Measurements from ENCODE around the gene HELZ. TPM values are rescaled to one million over a fixed set of nuclear protein-coding genes. Genes with fewer than 3 reads are reported as not detected.

The HELZ gene
- total and polyA plus RNA-seq, 4 donors: 3.8 to 69.2 (median 25.7) TPM

- peaks cover 1 to 14% (median 4%) of the 10 kb centered on the region in 4 donors for H3K4me1 ChIP-seq (ENCODE audit: control insufficient read depth in 4 of 4, insufficient read depth in 4 of 4, low read length in 3 of 4)
- no peak for DNase-seq (ENCODE audit: low spot score)
- H3K4me3 ChIP-seq (ENCODE audit: low read depth in 1 of 3, low read length in 3 of 3): no peak overlapping the region
- no peak overlapping the region for H3K9ac ChIP-seq (ENCODE audit: low read depth in 1 of 2, low read length in 2 of 2)
- H3K27me3 ChIP-seq (ENCODE audit: control insufficient read depth in 4 of 4, insufficient read depth in 4 of 4, low read length in 3 of 4): no peaks in the 10 kb centered on the region
- no peak for TF ChIP-seq FOXA2 (IDR thresholded peaks at IDR 0.05)
- TF ChIP-seq HNF4G (IDR thresholded peaks at IDR 0.05): no peak
- TF ChIP-seq ZBTB33 (IDR thresholded peaks at IDR 0.05): no peak
- no peak for TF ChIP-seq HNF4A (conservative IDR thresholded peaks at IDR 0.05)
- no peak for TF ChIP-seq ATF3 (IDR thresholded peaks at IDR 0.05)
- TF ChIP-seq CTCF (IDR thresholded peaks at IDR 0.05; ENCODE audit: low read depth, low read length, missing input control): no peak
- no peak for TF ChIP-seq JUND (IDR thresholded peaks at IDR 0.05)
- TF ChIP-seq NR2F2 (IDR thresholded peaks at IDR 0.05): no peak
- no peak for TF ChIP-seq RXRA (IDR thresholded peaks at IDR 0.05)
- no peak for TF ChIP-seq YY1 (IDR thresholded peaks at IDR 0.05)
- no peak for TF ChIP-seq SP1 (IDR thresholded peaks at IDR 0.05)
- TF ChIP-seq GABPA (IDR thresholded peaks at IDR 0.05 in 1 of 2, conservative IDR thresholded peaks at IDR 0.05 in 1 of 2): no peak
- TF ChIP-seq REST (IDR thresholded peaks at IDR 0.05): no peak
- TF ChIP-seq MAX (IDR thresholded peaks at IDR 0.05): no peak
- no peaks in the 10 kb centered on the region for H3K9me3 ChIP-seq (ENCODE audit: control insufficient read depth in 4 of 4, low read length in 3 of 4)
- H3K27ac ChIP-seq (ENCODE audit: low read depth in 1 of 2, low read length in 2 of 2): no peak overlapping the region
- peaks cover 0 to 22% (median 10%) of the 10 kb centered on the region in 4 donors for H3K36me3 ChIP-seq (ENCODE audit: control insufficient read depth in 4 of 4, insufficient read depth in 3 of 4, low read depth in 1 of 4, low read length in 3 of 4)
- 96% methylated on average over 1 of the region's 1 CpG for WGBS
These were observed 119.1 kb downstream of the HELZ start for GRCh38 chr17:67125924-67126323.

- Histone ChIP-seq H3K4me3 (ENCODE audit: low read depth in 1 of 3, low read length in 3 of 3) (no peak overlapping the region), H3K27me3 (ENCODE audit: control insufficient read depth in 4 of 4, insufficient read depth in 4 of 4, low read length in 3 of 4) (no peaks in the 10 kb centered on the region), H3K27ac (ENCODE audit: low read depth in 1 of 2, low read length in 2 of 2) (no peak overlapping the region), H3K9ac (ENCODE audit: low read depth in 1 of 2, low read length in 2 of 2) (no peak overlapping the region), H3K9me3 (ENCODE audit: control insufficient read depth in 4 of 4, low read length in 3 of 4) (no peaks in the 10 kb centered on the region), H3K4me1 (ENCODE audit: control insufficient read depth in 4 of 4, insufficient read depth in 4 of 4, low read length in 3 of 4) (peaks cover 1 to 14% (median 4%) of the 10 kb centered on the region in 4 donors), H3K36me3 (ENCODE audit: control insufficient read depth in 4 of 4, insufficient read depth in 3 of 4, low read depth in 1 of 4, low read length in 3 of 4) (peaks cover 0 to 23% (median 13%) of the 10 kb centered on the region in 4 donors)
- no peak for DNase-seq (ENCODE audit: low spot score)
- WGBS: 33% methylated on average over 1 of the region's 1 CpG
- TF ChIP-seq CTCF (IDR thresholded peaks at IDR 0.05; ENCODE audit: low read depth, low read length, missing input control): no peak
- TF ChIP-seq HNF4A (conservative IDR thresholded peaks at IDR 0.05): no peak
- no peak for TF ChIP-seq ZBTB33 (IDR thresholded peaks at IDR 0.05)
- no peak for TF ChIP-seq YY1 (IDR thresholded peaks at IDR 0.05)
- TF ChIP-seq JUND (IDR thresholded peaks at IDR 0.05): no peak
- TF ChIP-seq EGR1 (IDR thresholded peaks at IDR 0.05; ENCODE audit: low read depth in 2 of 2): no peak
- no peak for TF ChIP-seq NR2F2 (IDR thresholded peaks at IDR 0.05)
These were observed 119.6 kb downstream of the HELZ start for GRCh38 chr17:67125417-67125816.
